ENCODE results near the gene ORMDL2.

The ORMDL2 gene

DNA sequence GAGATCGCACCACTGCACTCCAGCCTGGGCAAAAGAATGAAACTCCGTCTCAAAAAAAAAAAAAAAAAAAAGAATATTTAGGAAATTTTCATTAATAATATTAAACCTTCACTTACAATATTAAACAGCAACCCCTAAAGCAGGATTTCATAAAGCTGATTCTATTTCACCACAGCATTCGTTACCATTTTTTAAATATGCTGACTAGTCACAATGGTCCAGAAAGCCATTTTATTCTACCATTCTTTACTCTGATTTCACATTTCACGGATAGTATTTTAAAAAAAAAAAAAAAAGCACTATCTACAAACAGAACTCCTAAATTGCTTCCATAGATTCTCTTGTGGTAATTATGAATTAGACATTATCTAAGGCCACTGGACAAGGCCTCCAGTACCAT lies 27.9 kb upstream of the ORMDL2 start:
- TF ChIP-seq, protein P1, sequence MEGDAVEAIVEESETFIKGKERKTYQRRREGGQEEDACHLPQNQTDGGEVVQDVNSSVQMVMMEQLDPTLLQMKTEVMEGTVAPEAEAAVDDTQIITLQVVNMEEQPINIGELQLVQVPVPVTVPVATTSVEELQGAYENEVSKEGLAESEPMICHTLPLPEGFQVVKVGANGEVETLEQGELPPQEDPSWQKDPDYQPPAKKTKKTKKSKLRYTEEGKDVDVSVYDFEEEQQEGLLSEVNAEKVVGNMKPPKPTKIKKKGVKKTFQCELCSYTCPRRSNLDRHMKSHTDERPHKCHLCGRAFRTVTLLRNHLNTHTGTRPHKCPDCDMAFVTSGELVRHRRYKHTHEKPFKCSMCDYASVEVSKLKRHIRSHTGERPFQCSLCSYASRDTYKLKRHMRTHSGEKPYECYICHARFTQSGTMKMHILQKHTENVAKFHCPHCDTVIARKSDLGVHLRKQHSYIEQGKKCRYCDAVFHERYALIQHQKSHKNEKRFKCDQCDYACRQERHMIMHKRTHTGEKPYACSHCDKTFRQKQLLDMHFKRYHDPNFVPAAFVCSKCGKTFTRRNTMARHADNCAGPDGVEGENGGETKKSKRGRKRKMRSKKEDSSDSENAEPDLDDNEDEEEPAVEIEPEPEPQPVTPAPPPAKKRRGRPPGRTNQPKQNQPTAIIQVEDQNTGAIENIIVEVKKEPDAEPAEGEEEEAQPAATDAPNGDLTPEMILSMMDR (IDR thresholded peaks at IDR 0.05; ENCODE audit: control insufficient read depth, insufficient read depth, low read depth, low read length, missing control alignments) = no peak
- no peak for DNase-seq (ENCODE audit: low read depth)
- no peak overlapping the region for H3K4me3 ChIP-seq (ENCODE audit: control insufficient read depth, low read depth, low read length)

DNA sequence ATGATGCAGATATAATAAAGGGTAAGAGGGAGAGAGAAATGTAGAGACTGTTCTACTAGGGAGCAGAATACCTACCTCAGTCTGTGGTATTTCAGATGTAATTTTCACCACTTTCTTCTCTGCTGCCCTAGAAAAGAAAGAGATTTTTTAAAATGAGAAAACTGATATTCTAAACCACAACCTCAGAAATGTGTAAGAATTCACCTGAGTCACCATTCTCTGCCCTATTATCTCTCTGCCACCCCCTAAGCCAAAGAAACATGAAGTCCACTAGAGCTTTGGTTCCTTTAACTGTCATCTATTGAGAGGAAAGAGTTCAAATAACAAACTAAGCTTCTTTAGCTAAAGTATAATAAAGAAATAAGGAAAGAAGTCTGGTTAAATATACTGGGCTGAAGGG lies 21.9 kb upstream of the ORMDL2 start:
- no peak for DNase-seq (ENCODE audit: low read depth)
- H3K4me3 ChIP-seq (ENCODE audit: control insufficient read depth, low read depth, low read length) = no peak overlapping the region
- TF ChIP-seq, protein P1 (IDR thresholded peaks at IDR 0.05; ENCODE audit: control insufficient read depth, insufficient read depth, low read depth, low read length, missing control alignments) = no peak

DNA sequence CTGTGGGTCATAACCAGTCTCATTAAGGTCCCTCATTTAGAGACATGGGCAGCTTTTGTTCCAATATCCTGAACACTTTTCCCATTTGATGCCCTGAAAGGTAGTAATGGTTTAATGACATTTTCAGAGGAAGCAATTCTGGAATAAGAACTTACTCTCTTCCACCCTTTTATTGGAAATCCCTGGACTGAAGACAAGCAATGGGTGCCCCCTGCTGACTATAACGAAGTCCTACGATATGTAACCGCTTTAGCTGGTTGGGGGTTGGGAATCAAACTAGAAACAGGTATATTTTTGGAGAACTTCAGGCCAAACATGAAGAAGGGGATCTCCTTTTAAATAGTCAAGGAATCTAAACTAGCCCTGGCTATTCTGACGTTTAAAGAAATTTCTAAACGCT lies 20.8 kb upstream of the ORMDL2 start:
- H3K4me3 ChIP-seq (ENCODE audit: control insufficient read depth, low read depth, low read length) = no peak overlapping the region
- DNase-seq (ENCODE audit: low read depth) = no peak
- TF ChIP-seq, protein P1 (IDR thresholded peaks at IDR 0.05; ENCODE audit: control insufficient read depth, insufficient read depth, low read depth, low read length, missing control alignments) = peak; percentile 55

DNA sequence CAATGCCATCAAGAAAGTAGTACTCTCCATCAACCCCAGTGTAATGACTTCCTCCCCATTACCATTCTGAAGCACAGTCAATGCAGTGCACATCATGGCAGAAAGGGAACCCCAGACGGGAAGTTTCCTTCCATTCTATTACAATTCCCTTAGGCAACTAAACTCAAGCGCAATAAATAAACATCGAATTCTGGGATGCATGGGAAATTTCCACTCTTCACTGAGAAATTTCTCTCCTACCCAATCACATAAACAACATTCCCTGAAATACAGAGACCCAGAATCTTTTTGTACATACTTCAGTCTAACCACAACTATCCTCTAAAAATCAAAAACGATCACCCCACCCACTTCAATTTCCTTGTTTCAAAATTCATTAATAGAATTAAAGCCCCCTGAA lies 20.3 kb upstream of the ORMDL2 start:
- H3K4me3 ChIP-seq (ENCODE audit: control insufficient read depth, low read depth, low read length) = no peak overlapping the region
- TF ChIP-seq, protein P1 (IDR thresholded peaks at IDR 0.05; ENCODE audit: control insufficient read depth, insufficient read depth, low read depth, low read length, missing control alignments) = no peak
- no peak for DNase-seq (ENCODE audit: low read depth)

DNA sequence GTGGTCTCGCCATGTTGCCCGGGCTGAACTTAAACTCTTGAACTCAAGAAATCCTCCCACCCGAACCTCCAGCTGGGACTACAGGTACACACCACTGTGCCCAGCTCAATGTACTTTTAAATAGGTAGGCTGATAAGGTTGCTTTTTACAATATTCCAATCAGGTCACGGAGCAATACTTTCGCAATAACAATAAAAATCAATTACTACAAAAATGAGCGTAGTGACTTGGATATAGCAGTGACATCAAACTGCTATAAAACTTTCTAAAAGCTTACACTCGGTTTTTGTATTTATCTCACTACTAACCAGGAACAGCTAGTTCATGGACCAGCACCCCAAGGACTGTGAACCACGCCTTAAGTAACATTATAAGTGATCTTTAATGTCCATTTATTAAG lies 10.9 kb upstream of the ORMDL2 start:
- TF ChIP-seq, protein P1 (IDR thresholded peaks at IDR 0.05; ENCODE audit: control insufficient read depth, insufficient read depth, low read depth, low read length, missing control alignments) = no peak

DNA sequence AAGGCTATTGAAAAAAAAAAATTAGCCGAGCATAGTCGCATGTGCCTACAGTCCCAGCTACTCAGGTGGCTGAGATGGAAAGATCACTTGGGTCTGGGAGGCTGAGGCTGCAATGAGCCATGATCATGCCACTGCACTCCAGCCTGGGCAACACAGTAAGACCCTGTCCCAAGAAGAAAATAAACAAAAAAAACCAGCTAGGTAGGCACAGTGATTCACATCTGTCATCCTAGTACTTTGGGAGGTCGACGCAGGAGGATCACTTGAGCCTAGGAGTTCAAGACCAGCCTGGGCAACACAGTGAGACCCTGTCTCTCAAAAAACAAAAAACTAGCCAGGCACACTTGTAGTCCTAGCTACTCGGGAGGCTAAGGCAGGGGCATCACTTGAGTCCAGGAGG lies 8.6 kb upstream of the ORMDL2 start:
- DNase-seq (ENCODE audit: low read depth) = no peak
- no peak overlapping the region for H3K4me3 ChIP-seq (ENCODE audit: control insufficient read depth, low read depth, low read length)
- TF ChIP-seq, protein P1 (IDR thresholded peaks at IDR 0.05; ENCODE audit: control insufficient read depth, insufficient read depth, low read depth, low read length, missing control alignments) = no peak

More for the DNA sequence above, 10.9 kb upstream of the ORMDL2 start:
- no peak overlapping the region for H3K4me3 ChIP-seq (ENCODE audit: control insufficient read depth, low read depth, low read length)
- no peak for DNase-seq (ENCODE audit: low read depth)

DNA sequence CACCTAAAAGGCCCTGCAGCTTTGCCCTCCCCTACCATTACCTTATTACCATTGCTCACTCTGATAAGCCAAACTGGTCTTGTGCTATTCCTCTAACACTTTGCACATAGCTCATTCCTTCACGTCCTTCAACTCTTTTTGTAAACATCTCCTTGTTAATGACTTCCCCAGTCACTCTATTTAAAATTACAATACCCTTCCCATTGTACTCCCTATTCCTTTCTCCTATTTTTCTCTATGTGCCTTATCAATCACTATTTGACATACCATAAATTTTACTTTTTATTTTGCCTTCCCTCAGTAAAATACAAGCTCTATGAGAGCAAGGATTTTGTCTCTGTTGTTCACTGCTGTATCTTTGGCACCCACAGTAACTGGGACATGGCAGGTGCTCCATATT lies 5.8 kb upstream of the ORMDL2 start:
- TF ChIP-seq, protein P1 (IDR thresholded peaks at IDR 0.05; ENCODE audit: control insufficient read depth, insufficient read depth, low read depth, low read length, missing control alignments) = no peak
- no peak for DNase-seq (ENCODE audit: low read depth)

More for the DNA sequence above, 5.8 kb upstream of the ORMDL2 start:
- H3K4me3 ChIP-seq (ENCODE audit: control insufficient read depth, low read depth, low read length) = no peak overlapping the region
